PC-3 (cell line): ENCODE measurements around the gene CD200R1L. TPM values are rescaled to one million over a fixed set of nuclear protein-coding genes. Genes with fewer than 3 reads are reported as not detected.

ENCODE experiments used
- ATAC-seq: fragments of 200-7000 bp; cut with Tn5 transposase; 2 replicates; pipeline ENCODE4 v1.9.1; 2020; ENCODE audit warnings: mild to moderate bottlenecking, moderate library complexity
- BruUV-seq: library from RNA; stranded (reverse); fragments of 400-500 nt; replicated peaks from 2 replicates; lab custom pipeline; 2021; lab: Mats Ljungman, UMichigan
- CTCF ChIA-PET: fragments of 300-600 bp; sonication (Branson Sonifier 250); formaldehyde crosslinking; loops from one replicate; lab custom pipeline; 2022; ENCODE audit warnings: antibody characterized with exemption; lab: Charles Lee
- POLR2A ChIA-PET: fragments of 300-600 bp; sonication (Branson Sonifier 250); formaldehyde crosslinking; loops from one replicate; lab custom pipeline; 2022; ENCODE audit warnings: antibody characterized with exemption; ENCODE audit not compliant: unreplicated experiment; lab: Charles Lee
- DNase-seq: peaks from one replicate; pipeline ENCODE4 v3.0.0-alpha.2; 2015
- H2AFZ ChIP-seq: fragments of 300-600 bp; sonication (generic); 2 replicates; pipeline ENCODE4 v1.6.0; 2016; ENCODE audit warnings: antibody characterized with exemption, low read length
- H3F3A ChIP-seq: fragments of 300-600 bp; sonication (generic); one replicate; pipeline ENCODE4 v1.6.0; 2017; ENCODE audit warnings: antibody characterized with exemption, low read length, control low read depth, mild to moderate bottlenecking; ENCODE audit not compliant: unreplicated experiment
- H3K27ac ChIP-seq: fragments of 300-600 bp; sonication (generic); 2 replicates; pipeline ENCODE4 v1.5.1; 2016; ENCODE audit warnings: mild to moderate bottlenecking, low read length
- H3K27me3 ChIP-seq: fragments of 300-600 bp; sonication (generic); 2 replicates; pipeline ENCODE4 v1.6.1; 2016; ENCODE audit warnings: low read length, mixed read lengths
- H3K36me3 ChIP-seq: fragments of 300-600 bp; sonication (generic); 2 replicates; pipeline ENCODE4 v1.6.1; 2016; ENCODE audit warnings: low read depth, mixed run types, low read length, mixed read lengths
- H3K4me1 ChIP-seq: fragments of 300-600 bp; sonication (generic); 2 replicates; pipeline ENCODE4 v1.5.1; 2016; ENCODE audit warnings: low read length; ENCODE audit not compliant: insufficient read depth
- H3K4me2 ChIP-seq: fragments of 300-600 bp; sonication (generic); 2 replicates; pipeline ENCODE4 v1.6.0; 2016; ENCODE audit warnings: low read length
- H3K4me3 ChIP-seq: fragments of 300-600 bp; sonication (generic); 2 replicates; pipeline ENCODE4 v1.5.1; 2016; ENCODE audit warnings: mild to moderate bottlenecking, low read length, mixed read lengths
- H3K79me2 ChIP-seq: fragments of 300-600 bp; sonication (generic); 2 replicates; pipeline ENCODE4 v1.6.1; 2017; ENCODE audit warnings: low read length, mixed read lengths
- H3K9ac ChIP-seq: fragments of 300-600 bp; sonication (generic); 2 replicates; pipeline ENCODE4 v1.6.0; 2016; ENCODE audit warnings: mild to moderate bottlenecking, low read length
- H3K9me2 ChIP-seq: fragments of 300-600 bp; sonication (generic); replicated peaks from 2 replicates; pipeline ENCODE4 v1.6.1; 2016; ENCODE audit warnings: mixed run types, low read length, mixed read lengths
- H3K9me3 ChIP-seq: fragments of 300-600 bp; sonication (generic); 2 replicates; pipeline ENCODE4 v1.6.1; 2016; ENCODE audit warnings: low read length, mixed read lengths
- H4K20me1 ChIP-seq: fragments of 300-600 bp; sonication (generic); 2 replicates; pipeline ENCODE4 v1.6.1; 2016; ENCODE audit warnings: low read length, mixed read lengths
- EZH2 ChIP-seq: fragments of 300-600 bp; sonication (generic); IDR thresholded peaks from one replicate; pipeline ENCODE4 v1.6.1; 2017; ENCODE audit warnings: antibody characterized with exemption, mild to moderate bottlenecking, low read length; ENCODE audit not compliant: unreplicated experiment
- EZH2phosphoT487 ChIP-seq: fragments of 300-600 bp; sonication (generic); IDR thresholded peaks from 2 replicates; pipeline ENCODE4 v1.6.1; 2018; ENCODE audit warnings: mild to moderate bottlenecking, antibody characterized with exemption, low read length, borderline replicate concordance
- intact Hi-C: fragments of 100-400 bp; cut with micrococcal nuclease; formaldehyde crosslinking; loops from 2 replicates; pipeline ENCODE4 v1.9.0; 2023
- total RNA-seq: library from RNA; depleted of rRNA; stranded (reverse); fragments of >200 nt; gene quantifications from 2 replicates; pipeline ENCODE4 v1.2.3, GENCODE V29; 2014
- TF ChIP-seq, protein P1 (sequence below): fragments of 300-600 bp; sonication (generic); conservative IDR thresholded peaks from 2 replicates; pipeline ENCODE4 v1.5.1; 2017; ENCODE audit warnings: antibody characterized with exemption, low read depth, mild to moderate bottlenecking, low read length

Gene CD200R1L
- total RNA-seq, 1 experiment from 2014 or later, result not detected

GRCh38 chr3:112776000-112776399 lies 70.7 kb downstream of the CD200R1L start:
- H3K9me2 ChIP-seq, result 0 out of 2 replicates have a peak, but pooled peaks cover 2% of the 10 kb centered on the region
- no peak overlapping the region for H2AFZ ChIP-seq
- H4K20me1 ChIP-seq, result no peaks in the 10 kb centered on the region
- H3F3A ChIP-seq, result peaks cover 10% of the 10 kb centered on the region
- H3K4me3 ChIP-seq, result no peak overlapping the region
- TF ChIP-seq EZH2phosphoT487, result no peak
- no peak for TF ChIP-seq EZH2
- TF ChIP-seq, protein P1, sequence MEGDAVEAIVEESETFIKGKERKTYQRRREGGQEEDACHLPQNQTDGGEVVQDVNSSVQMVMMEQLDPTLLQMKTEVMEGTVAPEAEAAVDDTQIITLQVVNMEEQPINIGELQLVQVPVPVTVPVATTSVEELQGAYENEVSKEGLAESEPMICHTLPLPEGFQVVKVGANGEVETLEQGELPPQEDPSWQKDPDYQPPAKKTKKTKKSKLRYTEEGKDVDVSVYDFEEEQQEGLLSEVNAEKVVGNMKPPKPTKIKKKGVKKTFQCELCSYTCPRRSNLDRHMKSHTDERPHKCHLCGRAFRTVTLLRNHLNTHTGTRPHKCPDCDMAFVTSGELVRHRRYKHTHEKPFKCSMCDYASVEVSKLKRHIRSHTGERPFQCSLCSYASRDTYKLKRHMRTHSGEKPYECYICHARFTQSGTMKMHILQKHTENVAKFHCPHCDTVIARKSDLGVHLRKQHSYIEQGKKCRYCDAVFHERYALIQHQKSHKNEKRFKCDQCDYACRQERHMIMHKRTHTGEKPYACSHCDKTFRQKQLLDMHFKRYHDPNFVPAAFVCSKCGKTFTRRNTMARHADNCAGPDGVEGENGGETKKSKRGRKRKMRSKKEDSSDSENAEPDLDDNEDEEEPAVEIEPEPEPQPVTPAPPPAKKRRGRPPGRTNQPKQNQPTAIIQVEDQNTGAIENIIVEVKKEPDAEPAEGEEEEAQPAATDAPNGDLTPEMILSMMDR, result no peak
- no peak overlapping the region for H3K9ac ChIP-seq
- H3K4me2 ChIP-seq, result 0 out of 2 replicates have a peak overlapping the region, but pooled peaks have one; percentile 65
- no peaks in the 10 kb centered on the region for H3K27me3 ChIP-seq
- peaks cover 71% of the 10 kb centered on the region for H3K4me1 ChIP-seq
- intact Hi-C loops, result loop anchor here (2.0 kb wide), 1 partner anchor 47 kb away; no protein-coding TSS in a partner anchor
- H3K79me2 ChIP-seq, result no peaks in the 10 kb centered on the region
- no peaks in the 10 kb centered on the region for H3K9me3 ChIP-seq
- ATAC-seq, result no peak
- ChIA-PET POLR2A (no interaction called here), CTCF (interaction anchor here (1.0 kb wide), 1 partner anchor 42 kb away, joined by 3 read pairs; no protein-coding TSS in a partner anchor)
- H3K36me3 ChIP-seq, result no peaks in the 10 kb centered on the region
- peak overlapping the region; percentile 93 for H3K27ac ChIP-seq
- DNase-seq, result peak; percentile 60
- BruUV-seq, result no TSS peak

- POLR2A ChIA-PET, result interaction anchor here (0.7 kb wide), 2 partner anchors 11 to 194 kb away, joined by 4 to 5 read pairs; no protein-coding TSS in a partner anchor
- H3K9me3 ChIP-seq, result no peaks in the 10 kb centered on the region
- CTCF ChIA-PET, result interaction anchor here (1.0 to 2.0 kb wide), 2 partner anchors 39 to 41 kb away, joined by 3 to 13 read pairs; no protein-coding TSS in a partner anchor
- no peaks in the 10 kb centered on the region for H3K36me3 ChIP-seq
- intact Hi-C loops, result loop anchor here (2.0 kb wide), 1 partner anchor 48 kb away; no protein-coding TSS in a partner anchor
- H3K4me2 ChIP-seq, result peak overlapping the region; percentile 65
- no TSS peak for BruUV-seq
- peak overlapping the region; percentile 93 for H3K27ac ChIP-seq
- H3K4me3 ChIP-seq, result no peak overlapping the region; the same call in 1 of the 2 replicates
- TF ChIP-seq EZH2phosphoT487 (no peak), EZH2 (no peak)
- TF ChIP-seq, protein P1, result no peak
- DNase-seq (peak; percentile 17), ATAC-seq (no peak)
- no peaks in the 10 kb centered on the region for H4K20me1 ChIP-seq
- no peaks in the 10 kb centered on the region for H3K27me3 ChIP-seq
- H3K9me2 ChIP-seq, result no peaks in the 10 kb centered on the region
- H3K4me1 ChIP-seq, result peaks cover 70% of the 10 kb centered on the region
- H2AFZ ChIP-seq, result no peak overlapping the region
- peak overlapping the region; percentile 33 for H3K9ac ChIP-seq
- H3K79me2 ChIP-seq, result no peaks in the 10 kb centered on the region
- H3F3A ChIP-seq, result peaks cover 10% of the 10 kb centered on the region
Observed at GRCh38 chr3:112775011-112775742, 71.5 kb downstream of the CD200R1L start.
